NCI-H1417 treated with DMSO at 0.1 percent for 48 hours (cell line): ENCODE measurements around the gene NAMPT.
"Not testable (repeated sequence)": the region's sequence is repeated elsewhere in the genome, so short reads cannot be mapped to it uniquely, and the experiment has no call there.

Experiments
- DNase-seq: peaks from one replicate; lab custom pipeline; 2025; lab: John Stamatoyannopoulos, UW

NAMPT gene

DNA sequence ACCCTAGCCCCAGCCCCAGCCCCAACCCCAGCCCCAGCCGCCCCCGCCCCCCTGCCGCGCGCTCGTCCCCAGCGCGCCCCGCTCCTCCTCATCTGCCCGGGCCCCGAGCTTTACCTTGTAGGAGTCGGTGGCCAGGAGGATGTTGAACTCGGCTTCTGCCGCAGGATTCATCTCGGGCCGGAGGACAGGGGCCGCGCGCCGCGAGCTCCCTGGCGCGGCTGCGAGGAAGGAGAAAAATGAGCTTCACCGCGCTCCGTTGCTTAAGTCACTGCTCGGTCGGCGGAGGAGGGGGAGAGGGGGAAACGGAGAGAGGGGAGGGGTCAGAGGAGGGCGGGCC, at the start of gene NAMPT:
Gene NAMPT (minus strand): TSS at position 270 of the 337 bp plus-strand sequence. CDS start 99 bp downstream, at position 171.
- DNase-seq = no peak

GRCh38 chr7:106332201-106332600, 47.4 kb upstream of the NAMPT start:
- DNase-seq = no peak

- DNase-seq = no peak
Observed at GRCh38 chr7:106331441-106332175, 46.8 kb upstream of the NAMPT start.

DNA sequence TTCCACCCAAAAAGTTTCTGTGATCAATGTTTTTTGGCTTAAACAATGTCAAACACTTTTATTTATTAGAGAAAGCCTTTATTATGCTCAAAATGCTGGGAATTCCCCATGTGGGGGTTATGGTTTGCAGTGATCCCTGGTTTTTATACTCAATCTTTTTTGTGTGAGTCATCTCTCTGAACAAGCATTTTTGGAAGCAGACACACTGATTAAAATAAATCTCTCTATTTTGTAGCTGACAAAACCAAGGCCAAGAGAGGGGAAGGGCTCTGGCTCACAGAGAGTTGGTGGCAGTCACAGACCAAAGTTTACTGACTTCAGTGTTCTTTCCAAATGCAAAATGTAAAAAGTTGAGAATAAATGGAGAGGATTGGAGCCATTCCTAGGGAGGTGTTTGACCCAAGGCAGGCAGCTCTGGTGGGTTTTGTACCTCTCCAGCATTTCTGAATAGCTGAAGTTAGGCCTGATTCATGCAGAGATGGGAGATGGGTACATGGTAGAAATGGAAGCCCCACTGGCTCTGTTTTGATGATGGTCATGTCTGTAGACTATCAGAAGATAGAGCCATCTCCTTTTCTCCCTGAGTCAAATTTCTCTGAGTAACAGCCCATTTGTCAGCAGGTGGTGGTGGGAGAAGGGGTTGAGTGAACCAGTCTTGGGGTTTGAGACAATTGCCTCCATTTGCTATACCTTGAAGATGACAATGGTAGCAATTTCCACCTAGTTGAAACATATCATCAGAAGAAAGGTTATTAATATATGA, 45.4 kb upstream of the NAMPT start:
- DNase-seq = no peak

GRCh38 chr7:106329408-106329807, 44.6 kb upstream of the NAMPT start:
- DNase-seq = no peak

DNA sequence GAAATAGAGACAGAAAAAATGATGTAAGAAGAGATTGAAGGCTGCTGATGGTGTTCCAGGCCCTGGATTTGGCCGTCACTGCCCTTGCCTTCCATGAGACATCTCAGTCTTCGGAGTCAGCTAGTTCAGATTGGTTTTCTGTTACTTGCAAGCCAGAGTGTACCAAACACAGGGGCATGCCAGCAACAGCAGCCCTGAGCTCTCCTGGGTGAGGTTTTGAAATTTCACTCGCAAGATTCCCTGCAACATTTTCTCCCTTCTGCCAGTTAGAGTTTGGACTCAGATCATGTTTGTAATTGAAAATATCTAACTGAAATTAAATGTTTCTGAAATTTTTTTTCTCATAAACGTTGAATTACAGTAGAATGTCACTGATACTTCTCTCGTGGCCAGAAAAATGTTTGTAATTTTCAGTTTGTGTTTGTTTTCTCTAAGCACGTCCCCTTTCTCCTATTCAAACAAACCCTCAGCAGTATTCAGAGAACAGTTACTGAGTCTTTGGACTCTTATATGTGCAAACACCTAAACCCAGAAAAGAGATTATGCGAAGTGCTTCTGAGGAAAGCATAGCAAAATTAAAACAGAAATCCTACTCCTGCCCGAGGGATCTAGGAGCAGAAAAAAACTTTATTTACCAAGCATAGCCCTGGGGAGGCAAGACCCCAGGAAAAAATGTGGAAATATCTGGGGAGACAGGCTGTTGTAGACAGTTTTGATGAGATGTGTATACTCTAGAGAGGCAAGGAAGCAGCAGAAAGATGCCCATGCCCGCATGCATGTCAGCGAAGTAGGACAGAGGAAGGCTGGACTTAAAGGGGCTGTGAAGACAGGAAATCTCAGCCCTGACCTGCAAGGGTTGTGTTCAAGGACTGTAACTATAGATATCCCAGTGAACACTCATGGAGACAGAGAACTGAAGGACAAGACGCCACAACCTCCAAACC, 43.0 kb upstream of the NAMPT start:
- DNase-seq = no peak

DNA sequence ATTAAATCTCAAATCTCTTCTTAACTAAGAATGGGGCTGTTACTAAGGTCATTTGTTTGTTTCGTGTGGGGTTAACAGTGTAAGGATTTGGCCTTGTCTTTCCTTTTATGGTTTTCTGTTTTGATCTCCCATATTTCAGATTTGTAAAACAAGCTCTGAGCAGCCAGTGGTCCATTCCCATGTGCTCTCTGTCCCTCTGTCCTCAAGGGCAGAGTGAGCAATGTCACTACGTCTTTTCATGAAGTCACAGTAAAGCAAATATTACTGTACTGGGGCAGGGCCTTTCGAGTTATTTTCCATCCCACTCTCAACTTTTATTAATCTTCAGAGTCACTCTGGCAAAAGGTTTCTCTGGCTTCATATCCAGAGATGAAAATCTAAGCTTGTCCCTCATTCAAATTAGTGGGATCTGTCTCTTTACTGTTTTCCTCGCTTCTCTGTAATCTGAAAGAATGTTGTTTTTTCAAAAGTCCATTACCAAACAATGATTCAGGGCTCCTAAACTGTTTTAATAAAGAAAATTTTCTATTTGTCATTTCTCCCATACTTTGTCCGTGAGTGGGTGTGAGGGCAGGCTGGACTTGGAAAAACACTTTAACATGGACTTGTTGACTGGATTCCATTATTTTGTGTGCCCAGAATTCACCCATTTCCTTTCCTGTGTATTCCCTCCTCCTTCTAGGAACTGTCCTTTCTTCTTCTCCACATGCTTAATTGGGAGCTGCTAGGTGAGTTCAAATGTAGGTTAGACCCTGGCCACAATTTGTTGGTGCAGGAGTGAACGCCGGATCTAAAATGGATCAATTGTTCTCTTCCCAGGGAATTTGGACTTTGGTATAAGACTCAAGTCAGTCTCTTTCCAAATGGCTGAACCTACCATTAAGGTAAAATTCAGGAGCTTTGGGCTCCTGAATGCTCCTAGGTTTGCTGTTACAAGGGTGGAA, 42.1 kb upstream of the NAMPT start:
- no peak for DNase-seq

DNA sequence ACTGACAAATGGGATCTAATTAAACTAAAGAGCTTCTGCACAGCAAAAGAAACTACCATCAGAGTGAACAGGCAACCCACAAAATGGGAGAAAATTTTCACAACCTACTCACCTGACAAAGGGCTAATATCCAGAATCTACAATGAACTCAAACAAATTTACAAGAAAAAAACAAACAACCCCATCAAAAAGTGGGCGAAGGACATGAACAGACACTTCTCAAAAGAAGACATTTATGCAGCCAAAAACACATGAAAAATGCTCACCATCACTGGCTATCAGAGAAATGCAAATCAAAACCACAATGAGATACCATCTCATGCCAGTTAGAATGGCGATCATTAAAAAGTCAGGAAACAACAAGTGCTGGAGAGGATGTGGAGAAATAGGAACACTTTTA, 39.7 kb upstream of the NAMPT start:
- not testable (repeated sequence) for DNase-seq

DNA sequence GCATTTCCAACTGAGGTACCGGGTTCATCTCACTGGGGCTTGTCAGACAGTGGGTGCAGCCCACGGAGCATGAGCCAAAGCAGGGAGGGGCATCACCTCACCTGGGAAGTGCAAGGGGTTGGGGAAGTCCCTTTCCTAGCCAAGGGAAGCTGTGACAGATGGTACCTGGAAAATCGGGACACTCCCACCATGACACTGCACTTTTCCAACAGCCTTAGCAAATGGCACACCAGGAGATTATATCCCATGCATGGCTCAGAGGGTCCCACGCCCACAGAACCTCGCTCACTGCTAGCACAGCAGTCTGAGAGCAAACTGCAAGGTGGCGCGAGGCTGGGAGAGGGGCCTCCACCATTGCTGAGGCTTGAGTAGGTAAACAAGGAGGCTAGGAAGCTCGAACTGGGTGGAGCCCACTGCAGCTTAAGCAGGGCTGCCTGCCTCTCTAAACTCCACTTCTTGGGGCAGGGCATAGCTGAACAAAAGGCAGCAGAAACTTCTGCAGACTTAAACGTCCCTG, 35.5 kb upstream of the NAMPT start:
- DNase-seq = not testable (repeated sequence)

GRCh38 chr7:106318482-106318881, 33.7 kb upstream of the NAMPT start:
- DNase-seq = no peak

DNA sequence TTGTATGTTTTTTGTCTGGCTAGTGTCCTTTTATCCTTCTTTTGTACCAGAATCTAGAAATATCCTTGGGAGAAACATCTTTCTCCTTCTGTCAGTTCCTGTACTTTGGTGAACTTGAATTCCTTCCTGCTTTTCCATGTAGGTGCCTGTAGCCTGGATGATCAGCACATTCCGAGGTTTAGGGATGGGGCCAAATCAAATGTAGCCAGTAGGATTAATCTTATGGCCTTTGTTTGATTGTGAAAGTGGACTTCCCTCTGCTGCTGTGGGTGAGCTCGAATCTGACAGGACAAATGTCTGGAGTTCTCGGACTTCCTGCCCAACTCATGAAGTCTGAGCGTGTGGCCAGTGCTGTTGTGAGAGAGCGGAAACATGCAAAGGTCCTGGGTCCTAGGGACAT, 33.2 kb upstream of the NAMPT start:
- DNase-seq = no peak

DNA sequence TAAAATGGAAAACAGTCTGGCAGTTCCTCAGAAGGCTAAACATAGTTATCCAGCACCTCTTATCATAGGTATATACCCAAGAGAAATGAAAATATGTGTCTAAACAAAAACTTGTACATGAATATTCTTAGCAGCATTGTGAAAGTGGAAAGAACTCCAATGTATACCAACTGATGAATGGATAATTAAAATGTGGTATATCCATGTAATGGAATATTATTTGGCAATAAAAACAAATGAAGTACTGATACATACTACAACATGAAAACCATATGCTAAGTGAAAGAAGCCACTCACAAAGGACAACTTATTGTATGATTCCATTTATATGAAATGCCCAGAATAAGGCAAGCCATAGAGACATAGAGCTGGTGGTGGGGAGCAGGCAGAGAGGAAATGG, 32.2 kb upstream of the NAMPT start:
- no peak for DNase-seq

GRCh38 chr7:106314875-106315274, 30.1 kb upstream of the NAMPT start:
- DNase-seq = no peak

GRCh38 chr7:106313966-106314365, 29.2 kb upstream of the NAMPT start:
- DNase-seq = no peak

- no peak for DNase-seq
Observed at GRCh38 chr7:106313456-106313901, 28.7 kb upstream of the NAMPT start.

DNA sequence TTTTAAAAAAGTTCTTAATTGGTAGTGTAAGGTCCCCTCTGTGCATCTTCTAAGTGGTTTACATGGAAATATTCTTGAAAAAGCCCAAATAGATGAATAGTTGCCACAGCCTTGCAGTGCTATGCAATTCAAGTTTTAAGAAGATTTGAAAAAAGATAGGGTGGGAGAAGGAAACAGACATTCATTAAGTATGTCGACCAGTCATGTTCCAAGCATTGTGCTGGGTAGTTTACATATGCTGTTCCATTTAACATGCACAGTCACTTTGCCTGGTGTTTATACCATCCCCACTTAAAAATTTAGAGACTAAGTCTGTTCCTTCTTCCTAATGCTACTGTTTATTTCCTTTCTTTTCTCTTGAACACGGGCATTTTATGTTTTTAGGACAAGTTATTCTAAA, 28.1 kb upstream of the NAMPT start:
- no peak for DNase-seq

- no peak for DNase-seq
Observed at GRCh38 chr7:106312099-106312871, 27.5 kb upstream of the NAMPT start.

GRCh38 chr7:106309362-106309761, 24.6 kb upstream of the NAMPT start:
- DNase-seq = no peak

- no peak for DNase-seq
Observed at GRCh38 chr7:106306256-106306655, 21.5 kb upstream of the NAMPT start.

DNA sequence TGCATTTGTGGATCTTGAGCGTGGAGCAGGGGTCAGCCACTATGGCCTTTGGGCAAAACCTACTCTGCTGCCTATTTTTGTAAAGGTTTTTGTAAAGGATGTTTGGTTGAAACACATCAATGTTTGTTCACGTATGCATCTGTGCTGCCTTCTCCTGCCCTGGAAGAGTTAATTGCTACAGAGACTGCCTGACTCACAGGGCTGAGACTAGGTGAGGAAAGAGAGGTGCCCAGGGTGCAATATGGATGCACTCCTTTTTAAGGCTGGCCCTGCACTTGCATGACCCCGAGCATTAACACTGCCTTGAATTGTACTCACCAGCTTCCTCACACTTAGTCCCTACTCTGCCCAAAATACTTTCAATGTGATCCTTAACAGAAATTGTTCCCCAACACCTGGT, 20.9 kb upstream of the NAMPT start:
- DNase-seq = no peak
